ENCODE measurements around the gene ACBD4. TPM values are rescaled to one million over a fixed set of nuclear protein-coding genes. Genes with fewer than 3 reads are reported as not detected.

ACBD4 gene
- total RNA-seq, 1 experiment from 2014 or later = 9.7 TPM

DNA sequence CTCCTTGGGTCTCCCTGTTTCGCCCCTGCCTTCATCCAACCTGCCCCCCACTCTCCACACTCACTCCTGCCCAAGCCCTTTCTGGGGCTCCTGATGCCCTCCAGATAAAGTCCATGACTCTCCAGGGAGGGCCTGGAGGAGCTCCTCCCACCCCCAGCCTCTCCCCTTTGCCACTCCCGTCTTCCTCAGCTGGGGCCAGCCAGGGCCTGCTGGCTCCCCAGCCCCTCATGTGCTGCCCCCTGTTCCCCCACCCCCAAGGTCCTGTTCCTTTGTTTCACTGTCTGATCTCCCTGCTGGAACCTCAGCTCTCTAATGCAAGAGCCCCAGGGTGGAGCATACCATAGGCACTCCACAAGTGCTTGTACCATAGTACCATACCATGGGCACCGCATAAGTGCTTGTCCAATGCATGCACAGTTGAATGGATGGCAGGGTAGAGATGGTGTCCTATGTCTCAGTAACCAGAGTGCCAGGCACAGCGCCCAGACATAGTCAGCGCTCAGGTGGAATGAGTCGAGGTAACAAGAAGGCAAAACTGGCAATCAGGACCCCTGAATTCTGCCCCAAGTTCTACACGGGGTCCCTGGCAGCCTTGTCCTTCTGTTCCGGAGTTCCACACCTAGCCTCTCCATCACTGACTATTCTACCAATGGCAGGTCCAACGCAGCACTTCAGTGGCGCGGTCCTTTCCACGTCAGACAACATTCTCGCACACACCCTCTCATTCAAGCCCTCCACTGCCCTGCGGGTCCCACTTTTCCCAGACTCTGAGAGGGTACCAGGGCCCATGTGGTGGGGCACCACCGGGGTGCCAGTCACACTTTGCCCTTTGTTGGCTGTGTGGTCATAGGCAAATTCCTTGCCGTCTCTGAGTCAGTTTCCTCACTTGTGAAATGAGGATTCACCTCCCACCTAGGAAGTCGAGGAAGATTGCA is 4.5 kb upstream of the ACBD4 start:
- Histone ChIP-seq H3K9ac (ENCODE audit: extremely low read depth, insufficient read length, low read length) (no peak overlapping the region), H3T11ph (ENCODE audit: low read length) (no peak overlapping the region), H2BK120ac (ENCODE audit: low read depth, low read length, poor library complexity, severe bottlenecking) (no peak overlapping the region), H2BK15ac (ENCODE audit: low read depth, low read length) (no peak overlapping the region), H2BK20ac (ENCODE audit: low read depth, low read length, poor library complexity, severe bottlenecking) (no peak overlapping the region), H3K56ac (ENCODE audit: insufficient read length, low read depth, low read length) (no peak overlapping the region), H3K27me3 (ENCODE audit: insufficient read depth, low read length) (no peaks in the 10 kb centered on the region), H3K4me2 (ENCODE audit: insufficient read depth, insufficient read length, low read length) (peak overlapping the region; percentile 23), H4K20me1 (ENCODE audit: control insufficient read depth, insufficient read depth, insufficient read length) (no peaks in the 10 kb centered on the region), H2BK5ac (ENCODE audit: insufficient read length, low read length) (no peak overlapping the region), H3K79me2 (ENCODE audit: insufficient read depth, low read length) (no peaks in the 10 kb centered on the region), H3K4me1 (ENCODE audit: insufficient read depth, low read length) (no peaks in the 10 kb centered on the region; the same call in 1 of the 2 replicates), H4K91ac (ENCODE audit: insufficient read length, low read depth, low read length) (no peak overlapping the region), H3K23ac (ENCODE audit: insufficient read length, low read depth, low read length) (no peak overlapping the region), H3K4ac (ENCODE audit: low read depth, low read length) (no peak overlapping the region), H4K5ac (ENCODE audit: insufficient read length, low read depth, low read length) (no peak overlapping the region), H2BK12ac (ENCODE audit: insufficient read length, low read depth, low read length) (no peak overlapping the region), H3K27ac (ENCODE audit: insufficient read length, low read depth, low read length) (no peak overlapping the region), H3K9me3 (ENCODE audit: control insufficient read depth, low read depth, low read length) (no peaks in the 10 kb centered on the region), H2AFZ (ENCODE audit: low read length) (no peak overlapping the region), H3K79me1 (ENCODE audit: insufficient read depth, low read depth, low read length, poor library complexity, severe bottlenecking) (no peaks in the 10 kb centered on the region), H4K8ac (replicated peaks; ENCODE audit: insufficient read length, low read depth, low read length) (no peak overlapping the region), H3K18ac (ENCODE audit: insufficient read length, low read depth, low read length) (no peak overlapping the region), H3K14ac (ENCODE audit: insufficient read depth, low read length) (no peak overlapping the region), H3K23me2 (ENCODE audit: insufficient read length, low read depth, low read length, poor library complexity, severe bottlenecking) (peaks cover 12% of the 10 kb centered on the region), H2AK5ac (ENCODE audit: insufficient read length, low read length) (no peak overlapping the region)
- no peak for DNase-seq
- peaks cover 3 to 5% of the 10 kb centered on the region in 2 experiments; a peak in 4 of 5 replicates for H3K9me3 Mint-ChIP-seq
- no peaks in the 10 kb centered on the region for H3K36me3 Mint-ChIP-seq (ENCODE audit: insufficient read depth in 1 of 3, low read depth in 3 of 3)
- H3K27me3 Mint-ChIP-seq (ENCODE audit: low read depth) = no peaks in the 10 kb centered on the region; the same call in 1 of the 2 replicates
- TF ChIP-seq, protein P1, sequence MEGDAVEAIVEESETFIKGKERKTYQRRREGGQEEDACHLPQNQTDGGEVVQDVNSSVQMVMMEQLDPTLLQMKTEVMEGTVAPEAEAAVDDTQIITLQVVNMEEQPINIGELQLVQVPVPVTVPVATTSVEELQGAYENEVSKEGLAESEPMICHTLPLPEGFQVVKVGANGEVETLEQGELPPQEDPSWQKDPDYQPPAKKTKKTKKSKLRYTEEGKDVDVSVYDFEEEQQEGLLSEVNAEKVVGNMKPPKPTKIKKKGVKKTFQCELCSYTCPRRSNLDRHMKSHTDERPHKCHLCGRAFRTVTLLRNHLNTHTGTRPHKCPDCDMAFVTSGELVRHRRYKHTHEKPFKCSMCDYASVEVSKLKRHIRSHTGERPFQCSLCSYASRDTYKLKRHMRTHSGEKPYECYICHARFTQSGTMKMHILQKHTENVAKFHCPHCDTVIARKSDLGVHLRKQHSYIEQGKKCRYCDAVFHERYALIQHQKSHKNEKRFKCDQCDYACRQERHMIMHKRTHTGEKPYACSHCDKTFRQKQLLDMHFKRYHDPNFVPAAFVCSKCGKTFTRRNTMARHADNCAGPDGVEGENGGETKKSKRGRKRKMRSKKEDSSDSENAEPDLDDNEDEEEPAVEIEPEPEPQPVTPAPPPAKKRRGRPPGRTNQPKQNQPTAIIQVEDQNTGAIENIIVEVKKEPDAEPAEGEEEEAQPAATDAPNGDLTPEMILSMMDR (conservative IDR thresholded peaks at IDR 0.05) = no peak
- H3K4me1 Mint-ChIP-seq = peaks cover 33 to 36% of the 10 kb centered on the region in 2 experiments
- WGBS (ENCODE audit: extremely low coverage, insufficient read length, low lambda C conversion rate) = no CpG with 5 or more reads among the region's 17 CpGs
- peak overlapping the region; percentile 73 to 81; a peak in 4 of 5 replicates for H3K4me3 Mint-ChIP-seq
- no peak overlapping the region for H3K27ac Mint-ChIP-seq

All from H9 (cell line).